ENCODE measurements around the gene CLIC6. TPM values are rescaled to one million over a fixed set of nuclear protein-coding genes. Genes with fewer than 3 reads are reported as not detected.
A peak's percentile ranks its signal among the peaks of the same experiment; 100 is the strongest.

The CLIC6 gene
- total RNA-seq, 1 experiment from 2014 or later: not detected

DNA sequence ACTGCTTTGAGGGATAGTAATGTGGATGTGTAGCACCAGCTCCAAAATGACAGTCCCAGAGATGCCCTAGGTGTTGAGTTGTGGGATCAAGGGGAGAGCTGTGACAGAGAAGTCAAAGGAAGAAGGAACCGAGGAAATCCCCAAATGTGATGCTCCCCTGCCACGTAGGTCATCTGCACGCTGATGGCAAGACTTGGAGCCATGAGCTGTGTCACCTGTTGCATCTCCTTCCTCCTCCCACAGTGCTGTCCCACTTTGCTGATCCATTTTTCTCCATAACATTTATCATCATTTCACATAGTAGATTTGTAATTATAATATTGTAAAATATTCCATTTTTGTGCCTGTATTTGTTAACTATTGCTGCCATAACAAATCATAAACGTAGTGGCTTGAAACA lies 36.3 kb upstream of the CLIC6 start:
- CTCF ChIA-PET: no interaction called here
- Histone ChIP-seq H4K20me1 (ENCODE audit: low read length) (no peaks in the 10 kb centered on the region), H3K9ac (ENCODE audit: low read length) (no peak overlapping the region), H3F3A (ENCODE audit: low read length, unreplicated experiment) (no peaks in the 10 kb centered on the region), H3K9me2 (replicated peaks; ENCODE audit: low read length) (no peaks in the 10 kb centered on the region), H3K27ac (ENCODE audit: low read length) (no peak overlapping the region), H3K4me2 (ENCODE audit: low read length) (no peak overlapping the region), H3K79me2 (ENCODE audit: low read length) (no peaks in the 10 kb centered on the region), H2AFZ (ENCODE audit: low read length) (no peak overlapping the region), H3K27me3 (ENCODE audit: low read length) (0 out of 2 replicates have a peak, but pooled peaks cover 6% of the 10 kb centered on the region), H3K36me3 (ENCODE audit: low read depth, low read length) (no peaks in the 10 kb centered on the region), H3K4me1 (ENCODE audit: insufficient read depth, low read length) (no peaks in the 10 kb centered on the region), H3K4me3 (ENCODE audit: low read length) (no peak overlapping the region), H3K9me3 (ENCODE audit: low read length) (no peaks in the 10 kb centered on the region)
- POLR2A ChIA-PET (ENCODE audit: unreplicated experiment): interaction anchor here (0.6 kb wide), 1 partner anchor 205 kb away, joined by 3 read pairs; no protein-coding TSS in a partner anchor
- DNase-seq: no peak
- no TSS peak for BruUV-seq (replicated peaks)
- ATAC-seq: no peak
- intact Hi-C loops (cut with micrococcal nuclease): no loop called here
- TF ChIP-seq EZH2 (IDR thresholded peaks at IDR 0.05; ENCODE audit: low read length, unreplicated experiment): no peak
- TF ChIP-seq EZH2phosphoT487 (IDR thresholded peaks at IDR 0.05; ENCODE audit: borderline replicate concordance, low read length): no peak
- TF ChIP-seq, protein P1, sequence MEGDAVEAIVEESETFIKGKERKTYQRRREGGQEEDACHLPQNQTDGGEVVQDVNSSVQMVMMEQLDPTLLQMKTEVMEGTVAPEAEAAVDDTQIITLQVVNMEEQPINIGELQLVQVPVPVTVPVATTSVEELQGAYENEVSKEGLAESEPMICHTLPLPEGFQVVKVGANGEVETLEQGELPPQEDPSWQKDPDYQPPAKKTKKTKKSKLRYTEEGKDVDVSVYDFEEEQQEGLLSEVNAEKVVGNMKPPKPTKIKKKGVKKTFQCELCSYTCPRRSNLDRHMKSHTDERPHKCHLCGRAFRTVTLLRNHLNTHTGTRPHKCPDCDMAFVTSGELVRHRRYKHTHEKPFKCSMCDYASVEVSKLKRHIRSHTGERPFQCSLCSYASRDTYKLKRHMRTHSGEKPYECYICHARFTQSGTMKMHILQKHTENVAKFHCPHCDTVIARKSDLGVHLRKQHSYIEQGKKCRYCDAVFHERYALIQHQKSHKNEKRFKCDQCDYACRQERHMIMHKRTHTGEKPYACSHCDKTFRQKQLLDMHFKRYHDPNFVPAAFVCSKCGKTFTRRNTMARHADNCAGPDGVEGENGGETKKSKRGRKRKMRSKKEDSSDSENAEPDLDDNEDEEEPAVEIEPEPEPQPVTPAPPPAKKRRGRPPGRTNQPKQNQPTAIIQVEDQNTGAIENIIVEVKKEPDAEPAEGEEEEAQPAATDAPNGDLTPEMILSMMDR (conservative IDR thresholded peaks at IDR 0.05; ENCODE audit: low read depth, low read length): no peak

DNA sequence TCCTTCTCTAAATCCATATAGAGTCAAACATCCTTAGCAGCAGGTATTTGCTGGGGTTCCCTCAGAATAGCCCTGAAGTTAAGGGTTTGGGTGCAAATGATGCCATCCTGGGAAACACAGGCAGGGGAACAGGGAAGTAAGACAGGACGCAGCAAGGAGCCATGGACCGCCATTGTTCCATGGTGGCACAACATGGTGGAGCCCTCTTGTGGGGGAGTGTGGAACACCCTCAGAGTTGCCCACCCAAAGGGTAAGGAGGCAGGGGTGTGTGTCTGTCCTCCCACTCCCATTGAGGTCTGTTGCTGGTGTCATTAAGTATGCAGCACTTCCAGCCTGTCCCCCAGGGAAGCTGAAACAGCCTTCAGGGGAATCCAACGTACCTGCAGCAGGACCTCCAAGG lies 33.5 kb upstream of the CLIC6 start:
- no peak overlapping the region for H3K9ac ChIP-seq (ENCODE audit: low read length)

GRCh38 chr21:34636961-34637360 lies 31.8 kb upstream of the CLIC6 start:
- Histone ChIP-seq H3F3A (ENCODE audit: low read length, unreplicated experiment) (peaks cover 3% of the 10 kb centered on the region), H3K9ac (ENCODE audit: low read length) (no peak overlapping the region), H3K27ac (ENCODE audit: low read length) (no peak overlapping the region), H3K27me3 (ENCODE audit: low read length) (0 out of 2 replicates have a peak, but pooled peaks cover 6% of the 10 kb centered on the region), H2AFZ (ENCODE audit: low read length) (no peak overlapping the region), H3K9me3 (ENCODE audit: low read length) (no peaks in the 10 kb centered on the region), H3K4me1 (ENCODE audit: insufficient read depth, low read length) (peaks cover 15% of the 10 kb centered on the region; the same call in 1 of the 2 replicates), H4K20me1 (ENCODE audit: low read length) (no peaks in the 10 kb centered on the region), H3K36me3 (ENCODE audit: low read depth, low read length) (no peaks in the 10 kb centered on the region), H3K4me3 (ENCODE audit: low read length) (no peak overlapping the region), H3K4me2 (ENCODE audit: low read length) (no peak overlapping the region), H3K9me2 (replicated peaks; ENCODE audit: low read length) (no peaks in the 10 kb centered on the region), H3K79me2 (ENCODE audit: low read length) (no peaks in the 10 kb centered on the region)
- ATAC-seq: no peak
- CTCF ChIA-PET: no interaction called here
- BruUV-seq (replicated peaks): no TSS peak
- TF ChIP-seq EZH2phosphoT487 (IDR thresholded peaks at IDR 0.05; ENCODE audit: borderline replicate concordance, low read length): no peak
- no peak for TF ChIP-seq EZH2 (IDR thresholded peaks at IDR 0.05; ENCODE audit: low read length, unreplicated experiment)
- TF ChIP-seq, protein P1 (conservative IDR thresholded peaks at IDR 0.05; ENCODE audit: low read depth, low read length): no peak
- POLR2A ChIA-PET (ENCODE audit: unreplicated experiment): no interaction called here
- intact Hi-C loops (cut with micrococcal nuclease): no loop called here
- DNase-seq: no peak

More for the DNA sequence above, 33.5 kb upstream of the CLIC6 start:
- ChIA-PET CTCF (no interaction called here), POLR2A (ENCODE audit: unreplicated experiment) (no interaction called here)
- Histone ChIP-seq H3K4me2 (ENCODE audit: low read length) (no peak overlapping the region), H3K36me3 (ENCODE audit: low read depth, low read length) (no peaks in the 10 kb centered on the region), H3K4me3 (ENCODE audit: low read length) (no peak overlapping the region), H4K20me1 (ENCODE audit: low read length) (no peaks in the 10 kb centered on the region), H3K9me3 (ENCODE audit: low read length) (no peaks in the 10 kb centered on the region), H3K27me3 (ENCODE audit: low read length) (0 out of 2 replicates have a peak, but pooled peaks cover 6% of the 10 kb centered on the region), H3F3A (ENCODE audit: low read length, unreplicated experiment) (peaks cover under 1% of the 10 kb centered on the region), H3K4me1 (ENCODE audit: insufficient read depth, low read length) (peaks cover 3% of the 10 kb centered on the region; the same call in 1 of the 2 replicates), H2AFZ (ENCODE audit: low read length) (no peak overlapping the region), H3K27ac (ENCODE audit: low read length) (no peak overlapping the region), H3K79me2 (ENCODE audit: low read length) (no peaks in the 10 kb centered on the region), H3K9me2 (replicated peaks; ENCODE audit: low read length) (no peaks in the 10 kb centered on the region)
- intact Hi-C loops (cut with micrococcal nuclease): no loop called here
- TF ChIP-seq EZH2 (IDR thresholded peaks at IDR 0.05; ENCODE audit: low read length, unreplicated experiment): no peak
- TF ChIP-seq, protein P1 (conservative IDR thresholded peaks at IDR 0.05; ENCODE audit: low read depth, low read length): peak; percentile 57
- DNase-seq (no peak), ATAC-seq (no peak)
- BruUV-seq (replicated peaks): no TSS peak
